K562 (cell line): Measurements from ENCODE around the gene GSK3B. TPM values are rescaled to one million over a fixed set of nuclear protein-coding genes. Genes with fewer than 3 reads are reported as not detected.

Experiments used
- ATAC-seq: fragments of 200-7000 bp; cut with Tn5 transposase; 3 replicates; pipeline ENCODE4 v1.9.1; 2020; ENCODE audit warnings: moderate library complexity
- BruUV-seq: library from RNA; stranded (reverse); fragments of 400-500 nt; replicated peaks from 2 replicates; lab custom pipeline; 2021; lab: Mats Ljungman, UMichigan
- CTCF ChIA-PET: fragments of 300-600 bp; formaldehyde crosslinking; extraction: SDS; loops from one replicate; lab custom pipeline; 2021; ENCODE audit warnings: low intra/inter-chr PET ratio; lab: Yijun Ruan, JAX
- POLR2A ChIA-PET: fragments of 300-600, 350-650 bp; sonication (Branson Sonifier 250); formaldehyde crosslinking; extraction: SDS; loops from one replicate; lab custom pipeline; 2021; ENCODE audit warnings: antibody characterized with exemption, inconsistent platforms; lab: Yijun Ruan, JAX
- DNase-seq, 4 experiments: peaks; one replicate each; pipeline versions ENCODE4 v3.0.0 to v3.0.0-alpha.2; 2011 to 2018; ENCODE audit warnings: low spot score in 3 of 4, mixed read lengths in 3 of 4; ENCODE audit errors: extremely low read depth in 1 of 4
- FAIRE-seq: peaks from 2 replicates; lab custom pipeline; 2011; peaks lifted over from hg19 to GRCh38; lab: Jason Lieb, UNC
- H2AFZ ChIP-seq: 2 replicates; pipeline ENCODE4 v1.6.0; 2011; ENCODE audit warnings: low read depth, low read length, control low read depth, inconsistent platforms
- H3K27ac ChIP-seq: fragments of 200-600 bp; 3 replicates; pipeline ENCODE4 v1.8.0; 2011; ENCODE audit warnings: low read depth, mild to moderate bottlenecking, control low read depth, inconsistent platforms, low read length, moderate library complexity, mixed read lengths; ENCODE audit errors: extremely low read depth
- H3K27me3 ChIP-seq, 2 experiments: fragments of 300-600 bp in 1 of 2; 2 replicates in 1 of 2; 3 replicates in 1 of 2; pipeline versions ENCODE4 v1.6.0 to v1.8.0; 2011; ENCODE audit warnings: inconsistent platforms in 2 of 2, low read length in 2 of 2, mild to moderate bottlenecking in 1 of 2, mixed read lengths in 1 of 2, moderate library complexity in 1 of 2; ENCODE audit not compliant: control insufficient read depth in 2 of 2, insufficient read depth in 2 of 2
- H3K36me3 ChIP-seq: fragments of 300-600 bp; 3 replicates; pipeline ENCODE4 v1.8.0; 2011; ENCODE audit warnings: mild to moderate bottlenecking, low read length, inconsistent platforms; ENCODE audit not compliant: control insufficient read depth, insufficient read depth
- H3K4me1 ChIP-seq, 2 experiments: fragments of 200-600 bp in 1 of 2; replicated peaks in 1 of 2; 2 replicates in 1 of 2; 3 replicates in 1 of 2; pipeline versions ENCODE4 v1.5.1 to v1.8.0; 2011; ENCODE audit warnings: inconsistent platforms in 2 of 2, low read length in 2 of 2, mild to moderate bottlenecking in 1 of 2, mixed read lengths in 1 of 2, moderate library complexity in 1 of 2; ENCODE audit not compliant: control insufficient read depth in 2 of 2, insufficient read depth in 2 of 2
- H3K4me2 ChIP-seq: 2 replicates; pipeline ENCODE4 v1.6.1; 2011; ENCODE audit warnings: low read length, control low read depth, inconsistent platforms, mixed read lengths; ENCODE audit not compliant: insufficient read depth
- H3K4me3 ChIP-seq: fragments of 200-600 bp; sonication (generic), shearing (Covaris generic); 2 replicates; pipeline ENCODE4 v1.5.1; 2016; ENCODE audit warnings: control low read depth, inconsistent platforms
- H3K79me2 ChIP-seq: fragments of 200-600 bp; 3 replicates; pipeline ENCODE4 v1.8.0; 2011; ENCODE audit warnings: low read length, inconsistent platforms; ENCODE audit not compliant: control insufficient read depth, insufficient read depth
- H3K9ac ChIP-seq, 2 experiments: 2 replicates each; pipeline versions ENCODE4 v1.6.0 to v1.6.1; 2011; ENCODE audit warnings: low read depth in 2 of 2, low read length in 2 of 2, control low read depth in 1 of 2, inconsistent platforms in 1 of 2, mild to moderate bottlenecking in 1 of 2, mixed read lengths in 1 of 2; ENCODE audit not compliant: insufficient read depth in 1 of 2
- H3K9me1 ChIP-seq: one replicate; pipeline ENCODE4 v1.6.0; 2011; ENCODE audit warnings: inconsistent platforms, mild to moderate bottlenecking, low read length, moderate library complexity; ENCODE audit not compliant: control insufficient read depth, insufficient read depth
- H3K9me3 ChIP-seq: replicated peaks from 2 replicates; pipeline ENCODE4 v1.5.1; 2011; ENCODE audit warnings: low read depth, low read length, inconsistent platforms; ENCODE audit not compliant: control insufficient read depth, insufficient read depth
- H4K20me1 ChIP-seq: replicated peaks from 2 replicates; pipeline ENCODE4 v1.6.1; 2011; ENCODE audit warnings: low read length, inconsistent platforms, mixed read lengths; ENCODE audit not compliant: control insufficient read depth, insufficient read depth
- ETS2 ChIP-seq: IDR thresholded peaks from 2 replicates; pipeline ENCODE4 v1.6.1; 2016; ENCODE audit warnings: borderline replicate concordance, missing genetic modification characterization, mild to moderate bottlenecking, moderate library complexity, missing compliant biosample characterization; ENCODE audit not compliant: poor library complexity, severe bottlenecking
- ETV1 ChIP-seq: fragments of 450-650 bp; conservative IDR thresholded peaks from 2 replicates; pipeline ENCODE4 v1.6.1; 2016; ENCODE audit warnings: missing genetic modification characterization, control low read depth, low read depth, missing compliant biosample characterization
- GATA2 ChIP-seq: sonication (generic); formaldehyde crosslinking; IDR thresholded peaks from 2 replicates; pipeline ENCODE4 v1.4.0; 2020; ENCODE audit warnings: mild to moderate bottlenecking, missing genetic modification reagents
- MAFK ChIP-seq: IDR thresholded peaks from 2 replicates; pipeline ENCODE4 v1.6.1; 2011; ENCODE audit warnings: low read length, improper control_type of control experiment
- POLR2G ChIP-seq: fragments of 200-400 bp; formaldehyde crosslinking; IDR thresholded peaks from 2 replicates; pipeline ENCODE4 v1.6.1; 2017; ENCODE audit warnings: low read depth, mild to moderate bottlenecking, antibody characterized with exemption, low read length, moderate library complexity
- POLR3A ChIP-seq: IDR thresholded peaks from 2 replicates; pipeline ENCODE4 v1.6.1; 2011; ENCODE audit warnings: borderline replicate concordance, mild to moderate bottlenecking, moderate library complexity; ENCODE audit not compliant: insufficient read length, insufficient read depth; ENCODE audit errors: extremely low read depth
- ZNF395 ChIP-seq: fragments of 200-800 bp; sonication (Bioruptor generic); IDR thresholded peaks from 2 replicates; pipeline ENCODE4 v1.6.1; 2017; ENCODE audit warnings: missing genetic modification characterization, missing compliant biosample characterization
- ZNF644 ChIP-seq: fragments of 200-800 bp; sonication (Bioruptor generic); IDR thresholded peaks from 2 replicates; pipeline ENCODE4 v1.6.1; 2016; ENCODE audit warnings: low read depth, missing genetic modification characterization, missing compliant biosample characterization
- ZNF707 ChIP-seq: fragments of 250-450 bp; sonication (Bioruptor Pico); conservative IDR thresholded peaks from 2 replicates; pipeline ENCODE4 v1.8.0; 2022; ENCODE audit warnings: inconsistent platforms, mild to moderate bottlenecking, moderate library complexity
- ZNF740 ChIP-seq, 3 experiments: fragments of 200-800 bp in 1 of 3; sonication (Bioruptor generic) in 1 of 3; sonication (generic) in 1 of 3; formaldehyde crosslinking in 1 of 3; IDR thresholded peaks; 2 replicates each; pipeline versions ENCODE4 v1.6.1 to v1.8.0; 2016 to 2022; ENCODE audit warnings: mild to moderate bottlenecking in 2 of 3, missing compliant biosample characterization in 2 of 3, missing genetic modification characterization in 2 of 3, missing genetic modification reagents in 1 of 3
- WGBS: fragments of 100-300 bp; shearing (Covaris generic); methylation state at CpG from one replicate; pipeline ENCODE4 v1.1.6; 2016; ENCODE audit warnings: low coverage, mixed read lengths; ENCODE audit not compliant: insufficient coverage; ENCODE audit errors: missing lambda C conversion rate; 5-methylcytosine and 5-hydroxymethylcytosine counted together
- in situ Hi-C: fragments of 300-500 bp; cut with MboI; formaldehyde crosslinking; loops from 4 replicates; pipeline ENCODE4 v1.15.0; 2018; ENCODE audit warnings: inconsistent platforms, mixed read lengths
- intact Hi-C: fragments of 100-400 bp; cut with micrococcal nuclease; formaldehyde crosslinking; loops from 2 replicates; pipeline ENCODE4 v1.14.2; 2022
- polyA plus RNA-seq, 8 experiments: library from polyadenylated mRNA; depleted of rRNA in 4 of 8; stranded (reverse) in 5 of 8; unstranded in 3 of 8; fragments of >200 nt; fragmentation: Nextera tagmentation in 2 of 8; fragmentation: Illumina TruSeq in 1 of 8; extraction: Ambion mirVana in 2 of 8; extraction: Trizol in 1 of 8; gene quantifications; 2 replicates each; pipeline versions ENCODE4 v1.2.1 to v1.2.3, GENCODE V29; 2011 to 2014; ENCODE audit warnings: inconsistent platforms in 1 of 8, missing spikeins in 1 of 8
- total RNA-seq, 7 experiments: library from RNA; depleted of rRNA in 6 of 7; stranded (reverse); fragments of >200 nt in 6 of 7; fragmentation: Illumina TruSeq in 2 of 7; extraction: Trizol in 2 of 7; gene quantifications; 2 replicates each; pipeline versions ENCODE4 v1.2.1 to v1.2.3, GENCODE V29; 2011 to 2021; ENCODE audit warnings: low replicate concordance in 1 of 7

GSK3B gene
- total and polyA plus RNA-seq, 9 of the 15 experiments (the other 6 are each of a cell fraction or from before 2014, with no cell fraction given), result 4.7 to 25.0 (median 18.7) TPM

- in situ Hi-C loops, result no loop called here
- 73% methylated on average over 6 of the region's 6 CpGs for WGBS
- H3K36me3 ChIP-seq, result no peaks in the 10 kb centered on the region
- ATAC-seq (no peak), FAIRE-seq (no peak), DNase-seq (no peak)
- intact Hi-C loops, result no loop called here
- H3K4me3 ChIP-seq, result no peak overlapping the region
- no peak overlapping the region for H3K9ac ChIP-seq
- H3K79me2 ChIP-seq, result no peaks in the 10 kb centered on the region; the same call in 2 of the 3 replicates
- H3K4me1 ChIP-seq, result no peaks in the 10 kb centered on the region
- H4K20me1 ChIP-seq, result no peaks in the 10 kb centered on the region
- H3K4me2 ChIP-seq, result no peak overlapping the region
- H3K27ac ChIP-seq, result no peak overlapping the region
- no peaks in the 10 kb centered on the region for H3K9me1 ChIP-seq
- no TSS peak for BruUV-seq
- no peaks in the 10 kb centered on the region for H3K9me3 ChIP-seq
- H2AFZ ChIP-seq, result no peak overlapping the region
- ChIA-PET CTCF (no interaction called here), POLR2A (interaction anchor here (0.9 to 1.7 kb wide), 2 partner anchors 11 to 139 kb away, joined by 5 read pairs; no protein-coding TSS in a partner anchor)
- H3K27me3 ChIP-seq, result no peaks in the 10 kb centered on the region
- TF ChIP-seq POLR3A (no peak), MAFK (no peak), ETV1 (tag) (no peak), GATA2 (CRISPR knock-in tag) (no peak), ZNF395 (CRISPR knock-in tag) (no peak), ZNF644 (no peak), ZNF740 (CRISPR knock-in tag; IDR thresholded peaks at IDR 0.05) (no peak), ZNF740 (tag; IDR thresholded peaks at IDR 0.05) (no peak), POLR2G (no peak), ETS2 (tag) (no peak), ZNF707 (CRISPR knock-in tag) (no peak)
- TF ChIP-seq, all 486 proteins: peak for 0
Observed at GRCh38 chr3:119955972-119956371, 138.3 kb downstream of the GSK3B start.
